ENCODE measurements around the gene CDC20.

GRCh38 chr1:43372172-43372571, 13.4 kb downstream of the CDC20 start:
- TF ChIP-seq CTCF (conservative IDR thresholded peaks at IDR 0.05; ENCODE audit: low read depth in 2 of 2) = no peak
- no peak for TF ChIP-seq EZH2 (IDR thresholded peaks at IDR 0.05; ENCODE audit: low read depth, unreplicated experiment)
- TF ChIP-seq POLR2AphosphoS5 (IDR thresholded peaks at IDR 0.05; ENCODE audit: low read depth) = no peak

Data from GM23338 (cell line).